IMR-90 (cell line): ENCODE data around the gene SLC16A8. TPM values are rescaled to one million over a fixed set of nuclear protein-coding genes. Genes with fewer than 3 reads are reported as not detected.
A peak's percentile ranks its signal among the peaks of the same experiment; 100 is the strongest.

Experiments used
- ATAC-seq: fragments of 200-7000 bp; cut with Tn5 transposase; 2 replicates; pipeline ENCODE4 v1.9.1; 2020; ENCODE audit warnings: low read depth, mild to moderate bottlenecking, moderate library complexity
- Bru-seq: library from RNA; stranded (reverse); fragments of 400-500 nt; gene quantifications from one replicate; lab custom pipeline; 2021; lab: Mats Ljungman, UMichigan
- BruChase-seq, 2 experiments: library from RNA; stranded (reverse); fragments of 400-500 nt; gene quantifications; one replicate each; lab custom pipeline; 2021; lab: Mats Ljungman, UMichigan
- BruUV-seq: library from RNA; stranded (reverse); fragments of 400-500 nt; replicated peaks from 2 replicates; lab custom pipeline; 2021; lab: Mats Ljungman, UMichigan
- CTCF ChIA-PET: fragments of 300-600 bp; formaldehyde crosslinking; extraction: SDS; loops from one replicate; lab custom pipeline; 2021; ENCODE audit warnings: antibody characterized with exemption; lab: Yijun Ruan, JAX
- POLR2A ChIA-PET: fragments of 300-600 bp; sonication (Branson Sonifier 250); formaldehyde crosslinking; loops from one replicate; lab custom pipeline; 2022; ENCODE audit warnings: antibody characterized with exemption; ENCODE audit not compliant: unreplicated experiment; lab: Charles Lee
- DNase-seq: peaks from one replicate; pipeline ENCODE4 v3.0.0; 2013
- H2AFZ ChIP-seq: replicated peaks from 2 replicates; pipeline ENCODE3; 2013; ENCODE audit warnings: low read length, mild to moderate bottlenecking; ENCODE audit not compliant: poor library complexity
- H2AK5ac ChIP-seq: 2 replicates; pipeline ENCODE4 v1.6.1; 2013; ENCODE audit warnings: low read depth, low read length, inconsistent platforms
- H2AK9ac ChIP-seq: replicated peaks from 2 replicates; pipeline ENCODE3; 2013; ENCODE audit warnings: mild to moderate bottlenecking, low read depth, low read length, moderate library complexity; ENCODE audit not compliant: poor library complexity
- H2BK120ac ChIP-seq: 2 replicates; pipeline ENCODE4 v1.6.1; 2013; ENCODE audit warnings: low read depth, low read length, inconsistent platforms
- H2BK15ac ChIP-seq: 3 replicates; pipeline ENCODE4 v1.6.1; 2013; ENCODE audit warnings: low read depth, low read length, inconsistent platforms
- H2BK20ac ChIP-seq: 2 replicates; pipeline ENCODE4 v1.6.1; 2013; ENCODE audit warnings: low read depth, mild to moderate bottlenecking, inconsistent platforms, low read length, moderate library complexity
- H2BK5ac ChIP-seq: 2 replicates; pipeline ENCODE4 v1.6.1; 2013; ENCODE audit warnings: mild to moderate bottlenecking, low read depth, low read length, inconsistent platforms; ENCODE audit not compliant: poor library complexity, severe bottlenecking
- H3K14ac ChIP-seq: replicated peaks from 2 replicates; pipeline ENCODE4 v1.6.1; 2013; ENCODE audit warnings: low read depth, low read length, inconsistent platforms
- H3K18ac ChIP-seq: 2 replicates; pipeline ENCODE4 v1.6.1; 2013; ENCODE audit warnings: low read depth, low read length, control low read depth
- H3K23ac ChIP-seq: 2 replicates; pipeline ENCODE4 v1.6.1; 2013; ENCODE audit warnings: low read depth, low read length, inconsistent platforms
- H3K27ac ChIP-seq: 2 replicates; pipeline ENCODE4 v1.5.1; 2013; ENCODE audit warnings: mild to moderate bottlenecking, control low read depth, low read length; ENCODE audit not compliant: insufficient read depth
- H3K27me3 ChIP-seq: 2 replicates; pipeline ENCODE4 v1.6.1; 2013; ENCODE audit warnings: low read length; ENCODE audit not compliant: control insufficient read depth, insufficient read depth
- H3K36me3 ChIP-seq: 2 replicates; pipeline ENCODE4 v1.6.1; 2013; ENCODE audit warnings: low read length, mixed read lengths; ENCODE audit not compliant: control insufficient read depth, insufficient read depth
- H3K4ac ChIP-seq: 2 replicates; pipeline ENCODE4 v1.6.1; 2013; ENCODE audit warnings: low read depth, low read length, inconsistent platforms
- H3K4me1 ChIP-seq: 2 replicates; pipeline ENCODE4 v1.6.1; 2013; ENCODE audit warnings: low read length, mixed read lengths; ENCODE audit not compliant: control insufficient read depth, insufficient read depth
- H3K4me2 ChIP-seq: 2 replicates; pipeline ENCODE4 v1.6.1; 2013; ENCODE audit warnings: low read depth, mild to moderate bottlenecking, control low read depth, low read length, moderate library complexity
- H3K4me3 ChIP-seq: 2 replicates; pipeline ENCODE4 v1.5.1; 2013; ENCODE audit warnings: low read depth, mild to moderate bottlenecking, control low read depth, low read length, moderate library complexity; ENCODE audit not compliant: insufficient read depth
- H3K56ac ChIP-seq: 2 replicates; pipeline ENCODE4 v1.6.1; 2013; ENCODE audit warnings: low read length, inconsistent platforms; ENCODE audit not compliant: insufficient read depth; ENCODE audit errors: extremely low read depth
- H3K79me1 ChIP-seq, 2 experiments: 2 replicates each; pipeline ENCODE4 v1.6.1; 2013; ENCODE audit warnings: low read length in 2 of 2, inconsistent platforms in 1 of 2, low read depth in 1 of 2
- H3K9ac ChIP-seq: 2 replicates; pipeline ENCODE4 v1.6.1; 2013; ENCODE audit warnings: low read depth, low read length, control low read depth
- H3K9me1 ChIP-seq: 2 replicates; pipeline ENCODE4 v1.6.1; 2013; ENCODE audit warnings: low read length, inconsistent platforms; ENCODE audit not compliant: insufficient read depth
- H3K9me3 ChIP-seq: 2 replicates; pipeline ENCODE4 v1.6.1; 2013; ENCODE audit warnings: low read length; ENCODE audit not compliant: control insufficient read depth, insufficient read depth
- H4K20me1 ChIP-seq: 2 replicates; pipeline ENCODE4 v1.6.1; 2013; ENCODE audit warnings: low read length, inconsistent platforms; ENCODE audit not compliant: insufficient read depth
- H4K5ac ChIP-seq: 2 replicates; pipeline ENCODE4 v1.6.1; 2013; ENCODE audit warnings: mild to moderate bottlenecking, low read depth, low read length, control low read depth
- H4K8ac ChIP-seq, 2 experiments: 2 replicates each; pipeline ENCODE4 v1.6.1; 2013; ENCODE audit warnings: low read depth in 2 of 2, low read length in 2 of 2, control low read depth in 1 of 2, inconsistent platforms in 1 of 2
- H4K91ac ChIP-seq: 2 replicates; pipeline ENCODE4 v1.6.1; 2013; ENCODE audit warnings: low read depth, low read length, inconsistent platforms; ENCODE audit not compliant: insufficient read depth
- FOS ChIP-seq: fragments of 150-350 bp; IDR thresholded peaks from 2 replicates; pipeline ENCODE4 v1.6.1; 2016; ENCODE audit warnings: low read depth, low read length
- MAFK ChIP-seq: IDR thresholded peaks from 2 replicates; pipeline ENCODE4 v1.6.1; 2012; ENCODE audit warnings: low read depth, low read length, improper control_type of control experiment
- NFE2L2 ChIP-seq: fragments of 150-350 bp; IDR thresholded peaks from 2 replicates; pipeline ENCODE4 v1.6.1; 2016; ENCODE audit warnings: low read depth, mild to moderate bottlenecking, low read length
- RAD21 ChIP-seq: IDR thresholded peaks from 2 replicates; pipeline ENCODE4 v1.6.1; 2012; ENCODE audit warnings: low read length, improper control_type of control experiment
- WGBS, 2 experiments: methylation state at CpG; one replicate each; pipeline versions ENCODE4 v1.1.5 to v1.1.7; 2013; ENCODE audit warnings: missing lambda C conversion rate in 2 of 2; ENCODE audit not compliant: insufficient read length in 1 of 2; ENCODE audit errors: extremely low coverage in 2 of 2; 5-methylcytosine and 5-hydroxymethylcytosine counted together
- dilution Hi-C: fragments of 300-500 bp; cut with HindIII; formaldehyde crosslinking; loops from one replicate; pipeline ENCODE4 v1.14.3; 2018; ENCODE audit warnings: low sequenced_read_pairs; ENCODE audit not compliant: unreplicated experiment
- in situ Hi-C: fragments of 300-500 bp; cut with MboI; formaldehyde crosslinking; loops from 3 replicates; pipeline ENCODE4 v1.14.3; 2019; ENCODE audit warnings: low sequenced_read_pairs, inconsistent platforms, mixed read lengths
- intact Hi-C: fragments of 100-400 bp; cut with micrococcal nuclease; formaldehyde crosslinking; loops from 2 replicates; pipeline ENCODE4 v1.10.0; 2022
- long read RNA-seq: library from polyadenylated mRNA; unstranded; transcript quantifications from one replicate; pipeline ENCODE4 v2.0.0, GENCODE V29; 2021; ENCODE audit not compliant: unreplicated experiment
- polyA plus RNA-seq, 3 experiments: library from polyadenylated mRNA; depleted of rRNA; stranded (reverse); fragments of >200 nt; gene quantifications; 2 replicates each; pipeline ENCODE4 v1.2.3, GENCODE V29; 2012; ENCODE audit warnings: low replicate concordance in 1 of 3
- total RNA-seq: library from RNA; depleted of rRNA; stranded (reverse); fragments of >200 nt; gene quantifications from 2 replicates; pipeline ENCODE4 v1.2.3, GENCODE V29; 2012; rRNA removed

The SLC16A8 gene
- total RNA-seq (not detected in 2 replicates), polyA plus RNA-seq (2012; rRNA removed) (not detected in 2 replicates), Bru-seq, nascent RNA (percentile 12 among the genes with signal in this experiment), BruChase-seq, experiment 1, labeled RNA remaining after a 6-hour chase (not detected), BruChase-seq, experiment 2, labeled RNA remaining after a 2-hour chase (percentile 8 among the genes with signal in this experiment)
- 0.08 and 0.21 TPM in 2 replicates for polyA plus RNA-seq (2012; cell fraction: cytosol; rRNA removed)
- polyA plus RNA-seq (2012; cell fraction: nucleus; rRNA removed; ENCODE audit: low replicate concordance): not detected in 2 replicates
- long read RNA-seq: 0 reads

DNA sequence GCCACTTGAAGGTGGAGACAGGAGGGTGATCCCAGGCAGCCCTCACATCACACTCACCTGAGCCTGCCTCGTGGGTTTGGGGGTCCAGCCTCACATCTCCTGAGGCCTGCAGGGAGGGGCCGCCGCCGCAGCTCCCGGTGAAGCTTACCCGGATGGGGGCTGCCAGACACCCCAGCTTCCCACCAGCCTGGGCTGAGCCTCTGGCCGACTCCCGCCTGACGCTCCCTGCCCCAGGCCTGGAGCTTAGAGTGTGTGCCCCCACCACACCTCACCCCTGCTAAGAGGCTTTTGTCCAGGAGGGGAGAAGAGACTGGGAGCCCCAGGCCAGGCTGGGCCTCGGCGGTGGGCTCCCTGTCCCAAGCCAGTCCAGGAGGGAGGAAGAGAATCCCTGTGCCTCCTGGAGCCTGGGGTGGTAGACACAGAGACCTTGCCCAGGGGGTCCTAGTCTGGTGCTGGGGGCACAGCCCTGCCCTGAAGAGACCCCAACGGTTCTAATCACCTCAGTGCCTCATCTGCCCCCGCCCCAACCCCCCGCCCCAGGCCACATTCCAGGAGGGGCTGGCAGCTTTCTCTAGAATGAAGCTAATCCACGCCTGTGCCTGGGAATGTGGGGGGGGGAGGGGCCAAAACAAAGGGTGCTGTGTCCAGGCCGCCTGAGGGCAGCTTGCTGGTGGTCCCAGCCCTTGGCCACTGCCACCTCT, at the start of gene SLC16A8:
Gene SLC16A8 (minus strand): TSS at position 254 of the 701 bp plus-strand sequence. CDS start 1,311 bp downstream, outside the sequence.
- Histone ChIP-seq H3K27ac (no peak within 1 kb of the TSS), H2BK5ac (no peak within 1 kb of the TSS), H2AK5ac (no peak within 1 kb of the TSS), H2BK20ac (no peak within 1 kb of the TSS), H4K8ac (no peak within 1 kb of the TSS), H3K4me2 (no peak within 1 kb of the TSS), H2AFZ (no peak within 1 kb of the TSS), H2AK9ac (no peak within 1 kb of the TSS), H4K20me1 (no peaks in the 10 kb centered on the region; the same call in 1 of the 2 replicates), H3K4me3 (no peak within 1 kb of the TSS), H2BK120ac (no peak within 1 kb of the TSS), H3K4ac (no peak within 1 kb of the TSS), H2BK15ac (no peak within 1 kb of the TSS), H3K9me1 (0 out of 2 replicates have a peak, but pooled peaks cover 6% of the 10 kb centered on the region), H3K36me3 (no peaks in the 10 kb centered on the region), H3K23ac (no peak within 1 kb of the TSS), H4K5ac (no peak within 1 kb of the TSS), H3K79me1 (no peaks in the 10 kb centered on the region), H3K14ac (no peak within 1 kb of the TSS), H3K4me1 (peaks cover 2% of the 10 kb centered on the region; the same call in 1 of the 2 replicates), H3K56ac (no peak within 1 kb of the TSS), H4K91ac (no peak within 1 kb of the TSS), H3K18ac (no peak within 1 kb of the TSS), H3K9me3 (no peaks in the 10 kb centered on the region), H3K27me3 (peaks cover 49% of the 10 kb centered on the region), H3K9ac (no peak within 1 kb of the TSS)
- WGBS, 2 experiments: 0% methylated on average over 1 of the region's 16 CpGs; no CpG with 5 or more reads in 1 of the 2 experiments
- BruUV-seq: no TSS peak
- no peak for TF ChIP-seq RAD21
- no peak for TF ChIP-seq FOS
- TF ChIP-seq NFE2L2: no peak
- TF ChIP-seq MAFK: no peak
- DNase-seq (no peak), ATAC-seq (no peak)
- in situ Hi-C loops: no loop called here
- dilution Hi-C loops: no loop called here
- intact Hi-C loops: no loop called here
- ChIA-PET POLR2A (no interaction called here), CTCF (no interaction called here)
